ENCODE results near the gene CYTH3.

- TF ChIP-seq POLR2A (IDR thresholded peaks at IDR 0.05): no peak
- TF ChIP-seq, protein P1, sequence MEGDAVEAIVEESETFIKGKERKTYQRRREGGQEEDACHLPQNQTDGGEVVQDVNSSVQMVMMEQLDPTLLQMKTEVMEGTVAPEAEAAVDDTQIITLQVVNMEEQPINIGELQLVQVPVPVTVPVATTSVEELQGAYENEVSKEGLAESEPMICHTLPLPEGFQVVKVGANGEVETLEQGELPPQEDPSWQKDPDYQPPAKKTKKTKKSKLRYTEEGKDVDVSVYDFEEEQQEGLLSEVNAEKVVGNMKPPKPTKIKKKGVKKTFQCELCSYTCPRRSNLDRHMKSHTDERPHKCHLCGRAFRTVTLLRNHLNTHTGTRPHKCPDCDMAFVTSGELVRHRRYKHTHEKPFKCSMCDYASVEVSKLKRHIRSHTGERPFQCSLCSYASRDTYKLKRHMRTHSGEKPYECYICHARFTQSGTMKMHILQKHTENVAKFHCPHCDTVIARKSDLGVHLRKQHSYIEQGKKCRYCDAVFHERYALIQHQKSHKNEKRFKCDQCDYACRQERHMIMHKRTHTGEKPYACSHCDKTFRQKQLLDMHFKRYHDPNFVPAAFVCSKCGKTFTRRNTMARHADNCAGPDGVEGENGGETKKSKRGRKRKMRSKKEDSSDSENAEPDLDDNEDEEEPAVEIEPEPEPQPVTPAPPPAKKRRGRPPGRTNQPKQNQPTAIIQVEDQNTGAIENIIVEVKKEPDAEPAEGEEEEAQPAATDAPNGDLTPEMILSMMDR (IDR thresholded peaks at IDR 0.05): no peak
- no peak for TF ChIP-seq EP300 (IDR thresholded peaks at IDR 0.05)
These were observed 69.0 kb downstream of the CYTH3 start for GRCh38 chr7:6203381-6203780.

Measured in ovary (tissue), 3 donors.